MG63 (cell line): Measurements from ENCODE around the gene SYNGR4. TPM values are rescaled to one million over a fixed set of nuclear protein-coding genes. Genes with fewer than 3 reads are reported as not detected.

Experiments
- total RNA-seq: library from RNA; depleted of rRNA; stranded (reverse); fragments of >200 nt; shearing (Covaris generic); gene quantifications from 2 replicates; pipeline ENCODE4 v1.2.3, GENCODE V29; 2014; ENCODE audit warnings: low replicate concordance; rRNA removed

Gene SYNGR4
- total RNA-seq, 1 experiment from 2014 or later, result not detected

Other genes with a start within 250 kb of the SYNGR4 start
- gene LIG1, start 194.0 kb upstream of the SYNGR4 start, total RNA-seq, result 37.7 and 98.0 TPM in 2 replicates
- gene ZSWIM9, start 193.7 kb upstream of the SYNGR4 start, total RNA-seq, result 0.86 and 1.5 TPM in 2 replicates
- gene CARD8, start 108.5 kb upstream of the SYNGR4 start, total RNA-seq, result 8.3 and 17.5 TPM in 2 replicates
- not detected in 2 replicates for gene ZNF114, start 94.3 kb upstream of the SYNGR4 start, total RNA-seq
- 149 and 258 TPM in 2 replicates for gene EMP3, start 38.8 kb upstream of the SYNGR4 start, total RNA-seq
- gene TMEM143, start 427 bp upstream of the SYNGR4 start, total RNA-seq, result 3.4 and 5.1 TPM in 2 replicates
- gene KDELR1, start 27.2 kb downstream of the SYNGR4 start, total RNA-seq, result 51.3 and 103 TPM in 2 replicates
- gene GRIN2D, start 29.3 kb downstream of the SYNGR4 start, total RNA-seq, result 0.03 TPM in 1 of 2 replicates, not detected in the other
- 86.6 and 138 TPM in 2 replicates for gene GRWD1, start 81.6 kb downstream of the SYNGR4 start, total RNA-seq
- gene KCNJ14, start 91.2 kb downstream of the SYNGR4 start, total RNA-seq, result 0.22 and 0.43 TPM in 2 replicates
- 84.7 and 163 TPM in 2 replicates for gene CYTH2, start 105.0 kb downstream of the SYNGR4 start, total RNA-seq
- not detected in 2 replicates for gene LMTK3, start 147.5 kb downstream of the SYNGR4 start, total RNA-seq
- gene SULT2B1, start 187.8 kb downstream of the SYNGR4 start, total RNA-seq, result 0.49 TPM in 1 of 2 replicates, not detected in the other
- gene SPACA4, start 242.4 kb downstream of the SYNGR4 start, total RNA-seq, result not detected in 2 replicates